Measurements from ENCODE around the gene GIT2. TPM values are rescaled to one million over a fixed set of nuclear protein-coding genes. Genes with fewer than 3 reads are reported as not detected.

Gene GIT2
- total and polyA plus RNA-seq, 2 of the 8 experiments (the other 6 are each of a cell fraction or from before 2014, with no cell fraction given): 9.6 to 20.7 TPM

GRCh38 chr12:109944561-109945359, 51.4 kb downstream of the GIT2 start (continued):
- peak; percentile 40; the same call in 1 of the 2 replicates for TF ChIP-seq MAFK (IDR thresholded peaks at IDR 0.05; ENCODE audit: low read depth, low read length)
- TF ChIP-seq BACH1 (IDR thresholded peaks at IDR 0.05; ENCODE audit: low read length): peak; percentile 29; the same call in 1 of the 2 replicates
- peak; percentile 34 to 48 (median 35) for TF ChIP-seq CTCF (IDR thresholded peaks at IDR 0.05; ENCODE audit: control extremely low read depth in 1 of 3, insufficient read depth in 1 of 3, low read depth in 1 of 3, low read length in 3 of 3)
- peak; percentile 40 for TF ChIP-seq CTBP2 (IDR thresholded peaks at IDR 0.05; ENCODE audit: borderline replicate concordance, insufficient read depth, insufficient read length, low read length)
- TF ChIP-seq SUZ12 (IDR thresholded peaks at IDR 0.05; ENCODE audit: low read length): no peak
- TF ChIP-seq HDAC6 (IDR thresholded peaks at IDR 0.05; ENCODE audit: low read depth, low read length): no peak
- TF ChIP-seq JUN (IDR thresholded peaks at IDR 0.05; ENCODE audit: low read depth, low read length): no peak
- no peak for TF ChIP-seq GABPA (IDR thresholded peaks at IDR 0.05; ENCODE audit: borderline replicate concordance, insufficient read depth, low read length)
- TF ChIP-seq ATF2 (IDR thresholded peaks at IDR 0.05; ENCODE audit: low read length): peak; percentile 29; the same call in 1 of the 2 replicates
- TF ChIP-seq ASH2L (IDR thresholded peaks at IDR 0.05; ENCODE audit: low read length): peak; percentile 68
